ENCODE data around the gene ARSH.

Gene ARSH

GRCh38 chrX:3066555-3066954 is 60.2 kb downstream of the ARSH start:
- Histone ChIP-seq H3K9ac (ENCODE audit: low read length) (no peak overlapping the region), H3K36me3 (ENCODE audit: low read length) (no peaks in the 10 kb centered on the region), H3K27ac (ENCODE audit: low read depth, low read length) (no peak overlapping the region), H3K79me2 (ENCODE audit: insufficient read depth, low read length) (no peaks in the 10 kb centered on the region), H3K9me2 (replicated peaks; ENCODE audit: insufficient read depth, low read length) (no peaks in the 10 kb centered on the region), H2AFZ (ENCODE audit: low read depth, low read length, severe bottlenecking) (no peak overlapping the region), H3K4me2 (ENCODE audit: low read depth, low read length, poor library complexity, severe bottlenecking) (no peak overlapping the region), H3K9me3 (ENCODE audit: insufficient read depth, low read length) (no peaks in the 10 kb centered on the region), H3K27me3 (ENCODE audit: low read length) (no peaks in the 10 kb centered on the region), H3K4me3 (ENCODE audit: insufficient read depth, low read length, poor library complexity, severe bottlenecking) (no peak overlapping the region), H4K20me1 (ENCODE audit: low read depth, low read length) (no peaks in the 10 kb centered on the region), H3F3A (ENCODE audit: insufficient read depth) (no peaks in the 10 kb centered on the region)
- TF ChIP-seq EZH2phosphoT487 (conservative IDR thresholded peaks at IDR 0.05; ENCODE audit: low read length) (no peak), CTCF (IDR thresholded peaks at IDR 0.05; ENCODE audit: insufficient read depth, low read length, poor library complexity, severe bottlenecking) (no peak)

- H2AFZ ChIP-seq (ENCODE audit: low read depth, low read length, severe bottlenecking): no peak overlapping the region
- H3K27me3 ChIP-seq (ENCODE audit: low read length): no peaks in the 10 kb centered on the region
- no peak overlapping the region for H3K27ac ChIP-seq (ENCODE audit: low read depth, low read length)
- H3K79me2 ChIP-seq (ENCODE audit: insufficient read depth, low read length): no peaks in the 10 kb centered on the region
- no peaks in the 10 kb centered on the region for H3K36me3 ChIP-seq (ENCODE audit: low read length)
- no peak overlapping the region for H3K9ac ChIP-seq (ENCODE audit: low read length)
- no peak for TF ChIP-seq EZH2phosphoT487 (conservative IDR thresholded peaks at IDR 0.05; ENCODE audit: low read length)
- TF ChIP-seq CTCF (IDR thresholded peaks at IDR 0.05; ENCODE audit: insufficient read depth, low read length, poor library complexity, severe bottlenecking): no peak
- no peaks in the 10 kb centered on the region for H4K20me1 ChIP-seq (ENCODE audit: low read depth, low read length)
- H3K9me3 ChIP-seq (ENCODE audit: insufficient read depth, low read length): no peaks in the 10 kb centered on the region
- no peak overlapping the region for H3K4me2 ChIP-seq (ENCODE audit: low read depth, low read length, poor library complexity, severe bottlenecking)
- H3F3A ChIP-seq (ENCODE audit: insufficient read depth): no peaks in the 10 kb centered on the region
- no peak overlapping the region for H3K4me3 ChIP-seq (ENCODE audit: insufficient read depth, low read length, poor library complexity, severe bottlenecking)
- H3K9me2 ChIP-seq (replicated peaks; ENCODE audit: insufficient read depth, low read length): no peaks in the 10 kb centered on the region
These were observed 69.6 kb downstream of the ARSH start for GRCh38 chrX:3075959-3076358.

- H3K27me3 ChIP-seq (ENCODE audit: low read length): no peaks in the 10 kb centered on the region
- no peak overlapping the region for H3K27ac ChIP-seq (ENCODE audit: low read depth, low read length)
- H3K9ac ChIP-seq (ENCODE audit: low read length): no peak overlapping the region
- H2AFZ ChIP-seq (ENCODE audit: low read depth, low read length, severe bottlenecking): no peak overlapping the region
- H3F3A ChIP-seq (ENCODE audit: insufficient read depth): no peaks in the 10 kb centered on the region
- no peak for TF ChIP-seq CTCF (IDR thresholded peaks at IDR 0.05; ENCODE audit: insufficient read depth, low read length, poor library complexity, severe bottlenecking)
- TF ChIP-seq EZH2phosphoT487 (conservative IDR thresholded peaks at IDR 0.05; ENCODE audit: low read length): no peak
- no peaks in the 10 kb centered on the region for H3K79me2 ChIP-seq (ENCODE audit: insufficient read depth, low read length)
- H3K4me3 ChIP-seq (ENCODE audit: insufficient read depth, low read length, poor library complexity, severe bottlenecking): no peak overlapping the region
- no peaks in the 10 kb centered on the region for H3K9me2 ChIP-seq (replicated peaks; ENCODE audit: insufficient read depth, low read length)
- H4K20me1 ChIP-seq (ENCODE audit: low read depth, low read length): no peaks in the 10 kb centered on the region
- no peak overlapping the region for H3K4me2 ChIP-seq (ENCODE audit: low read depth, low read length, poor library complexity, severe bottlenecking)
- H3K9me3 ChIP-seq (ENCODE audit: insufficient read depth, low read length): no peaks in the 10 kb centered on the region
- H3K36me3 ChIP-seq (ENCODE audit: low read length): no peaks in the 10 kb centered on the region
These were observed 70.2 kb downstream of the ARSH start for GRCh38 chrX:3076416-3076991.
